Measurements from ENCODE around the gene ARHGAP6. TPM values are rescaled to one million over a fixed set of nuclear protein-coding genes. Genes with fewer than 3 reads are reported as not detected.

ARHGAP6 gene
- total RNA-seq, 1 experiment from 2014 or later: 0.07 TPM

- Mint-ChIP-seq H3K27me3 (ENCODE audit: low read depth) (no peaks in the 10 kb centered on the region), H3K27ac (no peak overlapping the region), H3K36me3 (ENCODE audit: insufficient read depth in 1 of 3, low read depth in 3 of 3) (peaks cover 29 to 92% (median 67%) of the 10 kb centered on the region in 3 experiments), H3K4me1 (no peaks in the 10 kb centered on the region), H3K4me3 (no peak overlapping the region), H3K9me3 (peaks cover 57 to 60% of the 10 kb centered on the region in 2 experiments)
- Histone ChIP-seq H2BK12ac (ENCODE audit: insufficient read length, low read depth, low read length) (no peak overlapping the region), H3K79me1 (ENCODE audit: insufficient read depth, low read depth, low read length, poor library complexity, severe bottlenecking) (no peaks in the 10 kb centered on the region), H2BK20ac (ENCODE audit: low read depth, low read length, poor library complexity, severe bottlenecking) (no peak overlapping the region), H3T11ph (ENCODE audit: low read length) (no peak overlapping the region), H2BK15ac (ENCODE audit: low read depth, low read length) (no peak overlapping the region), H3K18ac (ENCODE audit: insufficient read length, low read depth, low read length) (no peak overlapping the region), H2AFZ (ENCODE audit: low read length) (no peak overlapping the region), H3K79me2 (ENCODE audit: insufficient read depth, low read length) (no peaks in the 10 kb centered on the region), H3K23ac (ENCODE audit: insufficient read length, low read depth, low read length) (no peak overlapping the region), H3K9me3 (ENCODE audit: control insufficient read depth, low read depth, low read length) (no peaks in the 10 kb centered on the region), H4K20me1 (ENCODE audit: control insufficient read depth, insufficient read depth, insufficient read length) (no peaks in the 10 kb centered on the region), H3K4ac (ENCODE audit: low read depth, low read length) (no peak overlapping the region), H3K56ac (ENCODE audit: insufficient read length, low read depth, low read length) (no peak overlapping the region), H3K9ac (ENCODE audit: extremely low read depth, insufficient read length, low read length) (no peak overlapping the region), H4K5ac (ENCODE audit: insufficient read length, low read depth, low read length) (no peak overlapping the region), H2AK5ac (ENCODE audit: insufficient read length, low read length) (no peak overlapping the region), H2BK5ac (ENCODE audit: insufficient read length, low read length) (no peak overlapping the region), H3K14ac (ENCODE audit: insufficient read depth, low read length) (no peak overlapping the region), H3K4me2 (ENCODE audit: insufficient read depth, insufficient read length, low read length) (no peak overlapping the region), H3K4me1 (ENCODE audit: insufficient read depth, low read length) (no peaks in the 10 kb centered on the region), H3K23me2 (ENCODE audit: insufficient read length, low read depth, low read length, poor library complexity, severe bottlenecking) (no peaks in the 10 kb centered on the region), H3K27me3 (ENCODE audit: insufficient read depth, low read length) (no peaks in the 10 kb centered on the region), H2BK120ac (ENCODE audit: low read depth, low read length, poor library complexity, severe bottlenecking) (no peak overlapping the region), H4K8ac (replicated peaks; ENCODE audit: insufficient read length, low read depth, low read length) (no peak overlapping the region), H3K27ac (ENCODE audit: insufficient read length, low read depth, low read length) (no peak overlapping the region), H4K91ac (ENCODE audit: insufficient read length, low read depth, low read length) (no peak overlapping the region)
- no peak for DNase-seq
- no peak for TF ChIP-seq CTCF (conservative IDR thresholded peaks at IDR 0.05)
- no CpG with 5 or more reads among the region's 3 CpGs for whole genome bisulfite sequencing (ENCODE audit: extremely low coverage, insufficient read length, low lambda C conversion rate)
These were observed 548.0 kb downstream of the ARHGAP6 start for GRCh38 chrX:11117745-11118144.

Measured in H9 (cell line).